GM12878 (cell line): ENCODE measurements around the gene VSIG10L. TPM values are rescaled to one million over a fixed set of nuclear protein-coding genes. Genes with fewer than 3 reads are reported as not detected.

ENCODE experiments used
- ATAC-seq: fragments of 200-7000 bp; cut with Tn5 transposase; 3 replicates; pipeline ENCODE4 v1.9.1; 2020; ENCODE audit warnings: mild to moderate bottlenecking, moderate library complexity
- BruUV-seq: library from RNA; stranded (reverse); fragments of 400-500 nt; replicated peaks from 2 replicates; lab custom pipeline; 2021; lab: Mats Ljungman, UMichigan
- CTCF ChIA-PET: fragments of 300-600 bp; sonication (Branson Sonifier 250); formaldehyde crosslinking; extraction: SDS; loops from one replicate; lab custom pipeline; 2021; ENCODE audit warnings: inconsistent platforms; lab: Yijun Ruan, JAX
- POLR2A ChIA-PET: fragments of 350-600 bp; formaldehyde crosslinking; extraction: SDS; loops from one replicate; lab custom pipeline; 2021; ENCODE audit warnings: inconsistent platforms; lab: Charles Lee
- RAD21 ChIA-PET: fragments of 300-600 bp; sonication (Branson Sonifier 250); formaldehyde crosslinking; loops from one replicate; lab custom pipeline; 2023; ENCODE audit warnings: antibody characterized with exemption; ENCODE audit not compliant: unreplicated experiment; lab: Charles Lee
- SMC1A ChIA-PET: fragments of 300-600 bp; sonication (Branson Sonifier 250); formaldehyde crosslinking; loops from one replicate; lab custom pipeline; 2023; ENCODE audit not compliant: unreplicated experiment, uncharacterized antibody; lab: Charles Lee
- DNase-seq: peaks from one replicate; pipeline ENCODE4 v3.0.0-alpha.2; 2011; ENCODE audit warnings: low read depth, low spot score
- FAIRE-seq: peaks from 3 replicates; lab custom pipeline; 2011; peaks lifted over from hg19 to GRCh38; lab: Jason Lieb, UNC
- H2AFZ ChIP-seq: 2 replicates; pipeline ENCODE4 v1.6.0; 2011; ENCODE audit warnings: low read depth, low read length, control low read depth; ENCODE audit not compliant: control insufficient read depth
- H3K27ac ChIP-seq: 2 replicates; pipeline ENCODE4 v1.5.1; 2011; ENCODE audit warnings: control low read depth; ENCODE audit not compliant: control insufficient read depth, insufficient read depth
- H3K27me3 ChIP-seq, 2 experiments: replicated peaks in 1 of 2; 2 replicates each; pipeline versions ENCODE4 v1.6.0 to v1.6.1; 2011; ENCODE audit warnings: low read length in 1 of 2; ENCODE audit not compliant: control insufficient read depth in 2 of 2, insufficient read depth in 2 of 2
- H3K36me3 ChIP-seq, 2 experiments: 2 replicates each; pipeline ENCODE4 v1.5.1; 2011; ENCODE audit warnings: low read length in 1 of 2; ENCODE audit not compliant: control insufficient read depth in 2 of 2, insufficient read depth in 2 of 2
- H3K4me1 ChIP-seq: 2 replicates; pipeline ENCODE4 v1.6.1; 2011; ENCODE audit warnings: mild to moderate bottlenecking, low read length, moderate library complexity, mixed read lengths; ENCODE audit not compliant: control insufficient read depth, insufficient read depth
- H3K4me2 ChIP-seq: 2 replicates; pipeline ENCODE4 v1.6.0; 2011; ENCODE audit warnings: control low read depth; ENCODE audit not compliant: control insufficient read depth, insufficient read depth
- H3K4me3 ChIP-seq: fragments of 200-600 bp; sonication (generic); 2 replicates; pipeline ENCODE4 v1.5.1; 2016
- H3K79me2 ChIP-seq: 2 replicates; pipeline ENCODE4 v1.6.0; 2011; ENCODE audit warnings: low read length; ENCODE audit not compliant: control insufficient read depth, insufficient read depth
- H3K9ac ChIP-seq: 2 replicates; pipeline ENCODE4 v1.8.0; 2011; ENCODE audit warnings: low read length, control low read depth, mixed read lengths; ENCODE audit not compliant: control insufficient read depth, insufficient read depth
- H3K9me3 ChIP-seq: replicated peaks from 3 replicates; pipeline ENCODE4 v1.5.1; 2011; ENCODE audit warnings: mild to moderate bottlenecking, low read length; ENCODE audit not compliant: control insufficient read depth, insufficient read depth
- H4K20me1 ChIP-seq: 2 replicates; pipeline ENCODE4 v1.6.0; 2011; ENCODE audit not compliant: control insufficient read depth, insufficient read depth
- BCLAF1 ChIP-seq: fragments of 450-650 bp; IDR thresholded peaks from 2 replicates; pipeline ENCODE4 v1.6.1; 2017; ENCODE audit warnings: antibody characterized with exemption, mild to moderate bottlenecking, moderate library complexity
- CBFB ChIP-seq: IDR thresholded peaks from 2 replicates; pipeline ENCODE4 v1.6.1; 2016; ENCODE audit warnings: antibody characterized with exemption, low read depth
- CHD2 ChIP-seq: IDR thresholded peaks from 2 replicates; pipeline ENCODE4 v1.6.1; 2011; ENCODE audit warnings: low read depth, low read length, improper control_type of control experiment, borderline replicate concordance
- CHD4 ChIP-seq: fragments of 200-600 bp; sonication (generic); IDR thresholded peaks from 2 replicates; pipeline ENCODE4 v1.6.1; 2016; ENCODE audit warnings: mild to moderate bottlenecking
- CREM ChIP-seq: IDR thresholded peaks from 2 replicates; pipeline ENCODE4 v1.6.1; 2014; ENCODE audit warnings: antibody characterized with exemption, low read depth
- EGR1 ChIP-seq, 2 experiments: IDR thresholded peaks; 1 replicate in 1 of 2; 2 replicates in 1 of 2; pipeline ENCODE4 v1.6.1; 2011 to 2012; ENCODE audit warnings: low read depth in 2 of 2, low read length in 2 of 2, borderline replicate concordance in 1 of 2, mild to moderate bottlenecking in 1 of 2, moderate library complexity in 1 of 2
- IRF3 ChIP-seq: fragments of 450-650 bp; IDR thresholded peaks from 2 replicates; pipeline ENCODE4 v1.6.1; 2014; ENCODE audit warnings: mild to moderate bottlenecking
- KAT2A ChIP-seq: conservative IDR thresholded peaks from 2 replicates; pipeline ENCODE4 v1.6.1; 2011; ENCODE audit warnings: low read depth, low read length; ENCODE audit not compliant: control insufficient read depth
- NFIC ChIP-seq: IDR thresholded peaks from 2 replicates; pipeline ENCODE4 v1.6.1; 2012; ENCODE audit warnings: low read depth, mild to moderate bottlenecking, inconsistent platforms, low read length, moderate library complexity
- SIN3A ChIP-seq: IDR thresholded peaks from 2 replicates; pipeline ENCODE4 v1.6.1; 2012; ENCODE audit warnings: low read depth, low read length, improper control_type of control experiment
- SPI1 ChIP-seq: IDR thresholded peaks from 2 replicates; pipeline ENCODE4 v1.6.1; 2011; ENCODE audit warnings: low read depth, mild to moderate bottlenecking, low read length, moderate library complexity, borderline replicate concordance; ENCODE audit not compliant: insufficient read depth
- TBL1XR1 ChIP-seq: IDR thresholded peaks from 2 replicates; pipeline ENCODE4 v1.6.1; 2012; ENCODE audit warnings: low read depth, low read length, improper control_type of control experiment
- TCF7 ChIP-seq: IDR thresholded peaks from 2 replicates; pipeline ENCODE4 v1.6.1; 2014; ENCODE audit warnings: antibody characterized with exemption, borderline replicate concordance
- YY1 ChIP-seq: IDR thresholded peaks from 2 replicates; pipeline ENCODE4 v1.6.1; 2011; ENCODE audit warnings: low read depth, mild to moderate bottlenecking, low read length
- WGBS: methylation state at CpG from one replicate; pipeline ENCODE4 v1.1.6; 2016; ENCODE audit warnings: low lambda C conversion rate; ENCODE audit not compliant: insufficient replicate concordance, insufficient coverage; ENCODE audit errors: missing lambda C conversion rate; 5-methylcytosine and 5-hydroxymethylcytosine counted together
- in situ Hi-C: fragments of 300-500 bp; cut with MboI; formaldehyde crosslinking; loops from 9 replicates; pipeline ENCODE4 v1.14.3; 2018; ENCODE audit warnings: mixed read lengths
- intact Hi-C: fragments of 100-400 bp; cut with micrococcal nuclease; formaldehyde crosslinking; loops from one replicate; pipeline ENCODE4 v1.14.2; 2022; ENCODE audit not compliant: unreplicated experiment
- polyA plus RNA-seq, 11 experiments: library from polyadenylated mRNA; depleted of rRNA in 4 of 11; unstranded in 6 of 11; stranded (reverse) in 5 of 11; fragments of >200 nt; fragmentation: Nextera tagmentation in 4 of 11; fragmentation: Illumina TruSeq in 1 of 11; extraction: Ambion mirVana in 4 of 11; extraction: Trizol in 1 of 11; gene quantifications; 1 replicate in 1 of 11; 2 replicates in 10 of 11; pipeline versions ENCODE4 v1.2.1 to v1.2.3, GENCODE V29; 2011 to 2016; ENCODE audit warnings: inconsistent platforms in 2 of 11, missing spikeins in 2 of 11, low read depth in 1 of 11
- total RNA-seq, 4 experiments: library from RNA; depleted of rRNA in 3 of 4; stranded (reverse); fragments of >200 nt in 3 of 4; fragmentation: Illumina TruSeq in 1 of 4; extraction: Trizol in 1 of 4; gene quantifications; 2 replicates each; pipeline versions ENCODE4 v1.2.1 to v1.2.3, GENCODE V29; 2013 to 2021

Gene VSIG10L
- total and polyA plus RNA-seq, 10 of the 15 experiments (the other 5 are each of a cell fraction or from before 2014, with no cell fraction given) = 0.09 to 0.93 (median 0.49) TPM

GRCh38 chr19:51359294-51359693, 17.4 kb upstream of the VSIG10L start:
- Histone ChIP-seq H2AFZ (no peak overlapping the region), H3K36me3 (no peaks in the 10 kb centered on the region), H3K27ac (no peak overlapping the region), H3K9me3 (no peaks in the 10 kb centered on the region), H4K20me1 (no peaks in the 10 kb centered on the region), H3K79me2 (no peaks in the 10 kb centered on the region), H3K4me2 (no peak overlapping the region), H3K4me3 (no peak overlapping the region), H3K9ac (no peak overlapping the region), H3K4me1 (no peaks in the 10 kb centered on the region), H3K27me3 (no peaks in the 10 kb centered on the region)
- ChIA-PET RAD21 (interaction anchor here (0.8 to 1.4 kb wide), 2 partner anchors 20 to 48 kb away, joined by 4 to 6 read pairs; no protein-coding TSS in a partner anchor), CTCF (interaction anchor here (0.6 to 1.3 kb wide), 3 partner anchors 35 to 81 kb away, joined by 3 to 4 read pairs (median 3); no protein-coding TSS in a partner anchor), POLR2A (interaction anchor here (1.0 kb wide), 1 partner anchor 9 kb away, joined by 3 read pairs; no protein-coding TSS in a partner anchor), SMC1A (interaction anchor here (1.3 kb wide), 1 partner anchor 13 kb away, joined by 3 read pairs; the partner anchor contains the start of gene NKG7)
- in situ Hi-C loops (loop anchor here (25.0 kb wide), 1 partner anchor 1022 kb away; the partner anchor contains the start of gene KCNC3), intact Hi-C loops (no loop called here)
- DNase-seq (no peak), FAIRE-seq (no peak), ATAC-seq (no peak)
- no peak for TF ChIP-seq TBL1XR1
- WGBS = 97% methylated on average over 4 of the region's 4 CpGs
- no TSS peak for BruUV-seq

GRCh38 chr19:51357952-51358351, 16.0 kb upstream of the VSIG10L start:
- Histone ChIP-seq H3K4me3 (no peak overlapping the region), H3K36me3 (no peaks in the 10 kb centered on the region), H3K9ac (no peak overlapping the region), H4K20me1 (no peaks in the 10 kb centered on the region), H3K4me2 (no peak overlapping the region), H3K27me3 (no peaks in the 10 kb centered on the region), H2AFZ (no peak overlapping the region), H3K4me1 (no peaks in the 10 kb centered on the region), H3K27ac (no peak overlapping the region), H3K9me3 (no peaks in the 10 kb centered on the region), H3K79me2 (no peaks in the 10 kb centered on the region)
- ChIA-PET SMC1A (no interaction called here), CTCF (interaction anchor here (1.9 kb wide), 1 partner anchor 63 kb away, joined by 4 read pairs; no protein-coding TSS in a partner anchor), POLR2A (no interaction called here), RAD21 (interaction anchor here (0.6 kb wide), 1 partner anchor 10 kb away, joined by 3 read pairs; no protein-coding TSS in a partner anchor)
- FAIRE-seq (no peak), ATAC-seq (no peak), DNase-seq (no peak)
- in situ Hi-C loops = loop anchor here (25.0 kb wide), 1 partner anchor 1021 kb away; the partner anchor contains the start of gene KCNC3
- WGBS = 81% methylated on average over 6 of the region's 7 CpGs
- intact Hi-C loops = no loop called here
- no TSS peak for BruUV-seq
- no peak for TF ChIP-seq CHD2
- no peak for TF ChIP-seq KAT2A
- TF ChIP-seq NFIC = no peak
- no peak for TF ChIP-seq CHD4
- TF ChIP-seq EGR1 (IDR thresholded peaks at IDR 0.05; ENCODE audit: borderline replicate concordance in 1 of 2, low read depth in 2 of 2, low read length in 2 of 2) = no peak
- no peak for TF ChIP-seq CBFB
- no peak for TF ChIP-seq SPI1
- TF ChIP-seq YY1 = no peak
- no peak for TF ChIP-seq CREM
- no peak for TF ChIP-seq TCF7
- no peak for TF ChIP-seq BCLAF1
- no peak for TF ChIP-seq IRF3
- TF ChIP-seq SIN3A = no peak
